Activated naive CD8-positive, alpha-beta T cell treated with anti-CD3 and anti-CD28 coated beads for 36 hours (primary cell): ENCODE measurements around the gene ADCY5. TPM values are rescaled to one million over a fixed set of nuclear protein-coding genes. Genes with fewer than 3 reads are reported as not detected.

ENCODE experiments used
- DNase-seq: peaks from one replicate; pipeline ENCODE4 v3.0.0; 2021
- H3K27ac Mint-ChIP-seq: one replicate; pipeline ENCODE4 v1.8.0; 2022; ENCODE audit warnings: mild to moderate bottlenecking, moderate library complexity, mixed read lengths
- H3K27me3 Mint-ChIP-seq: one replicate; pipeline ENCODE4 v1.8.0; 2022; ENCODE audit warnings: mild to moderate bottlenecking, mixed read lengths
- H3K36me3 Mint-ChIP-seq: one replicate; pipeline ENCODE4 v1.8.0; 2021; ENCODE audit warnings: mild to moderate bottlenecking, mixed read lengths
- H3K4me1 Mint-ChIP-seq: one replicate; pipeline ENCODE4 v1.8.0; 2021; ENCODE audit warnings: mixed read lengths
- H3K4me3 Mint-ChIP-seq: one replicate; pipeline ENCODE4 v1.8.0; 2022; ENCODE audit warnings: mild to moderate bottlenecking, moderate library complexity, mixed read lengths
- H3K9me3 Mint-ChIP-seq: one replicate; pipeline ENCODE4 v1.8.0; 2022; ENCODE audit warnings: mixed read lengths
- total RNA-seq, 2 experiments: library from RNA; stranded (reverse); gene quantifications; one replicate each; pipeline ENCODE4 v1.2.3, GENCODE V29; 2021

Gene ADCY5
- total RNA-seq, 2 experiments from 2014 or later = not detected

DNA sequence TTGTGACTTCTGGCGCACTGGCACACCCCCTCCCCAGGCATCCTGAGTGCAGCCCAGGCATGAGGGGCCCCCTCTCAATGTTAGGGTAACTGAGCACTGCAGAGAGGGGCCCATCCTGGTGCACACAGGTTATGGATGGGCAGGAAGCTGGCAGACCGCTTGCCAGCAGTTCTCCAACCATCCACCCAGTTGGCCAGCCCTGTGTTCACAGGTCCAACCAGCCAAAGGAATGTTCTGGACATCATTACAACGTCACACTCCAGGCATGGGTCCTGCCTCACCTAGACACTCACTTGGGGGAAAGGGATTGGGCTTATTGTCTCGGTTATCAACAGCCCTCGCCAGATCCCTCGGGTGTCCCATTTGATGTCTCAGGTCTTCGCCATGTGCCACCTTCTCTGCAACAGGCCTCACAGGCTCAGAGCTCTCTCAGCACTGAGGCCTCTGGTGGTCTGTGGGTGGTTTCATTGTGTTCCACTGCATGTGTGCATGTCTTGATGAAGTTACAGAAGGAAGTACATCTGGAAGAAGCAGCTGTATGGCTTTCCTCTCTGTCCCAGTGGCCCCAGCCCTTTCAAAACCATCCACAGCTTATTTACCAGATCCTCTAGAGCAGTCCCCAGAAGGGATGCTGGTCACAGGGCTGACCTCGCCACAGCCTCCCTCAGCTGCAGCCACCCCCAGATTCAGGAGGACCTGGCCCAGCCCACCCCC lies 23.7 kb downstream of the ADCY5 start:
- Mint-ChIP-seq H3K27ac (no peak overlapping the region), H3K36me3 (no peaks in the 10 kb centered on the region), H3K4me3 (no peak overlapping the region), H3K4me1 (peaks cover 4% of the 10 kb centered on the region), H3K9me3 (no peaks in the 10 kb centered on the region), H3K27me3 (no peaks in the 10 kb centered on the region)
- no peak for DNase-seq

DNA sequence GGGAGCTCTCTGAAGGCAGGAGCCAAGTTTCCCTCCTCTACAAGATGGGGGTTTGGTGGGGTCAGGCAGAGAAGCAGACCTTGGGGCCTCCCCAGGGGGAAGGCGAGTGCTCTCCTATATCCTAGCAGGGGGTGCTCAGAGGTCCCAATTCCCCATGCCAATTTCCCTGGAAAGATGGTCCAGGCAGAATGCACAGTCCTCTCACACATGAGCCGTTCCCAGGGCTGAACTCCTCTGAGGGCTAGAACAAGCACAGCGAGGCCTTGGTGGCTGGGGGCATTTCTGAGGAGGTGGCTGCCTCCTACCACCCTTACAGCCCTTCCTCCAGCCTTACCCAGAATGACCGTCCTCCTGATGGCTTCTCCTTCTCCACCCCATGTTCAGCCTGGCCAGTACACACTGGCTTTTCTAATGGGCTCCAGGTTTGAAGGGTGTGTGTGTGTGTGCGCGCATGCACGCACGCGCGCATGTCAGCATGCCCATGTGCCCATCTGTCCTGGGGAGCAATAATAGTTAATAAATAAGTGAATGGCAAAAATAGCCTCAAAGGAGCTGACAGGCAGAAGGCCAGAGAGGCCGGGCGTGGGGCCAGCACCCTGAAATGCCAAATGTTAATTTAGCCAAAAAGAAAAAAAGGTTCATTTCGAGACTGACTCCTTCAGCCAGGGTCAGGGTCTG lies 24.4 kb downstream of the ADCY5 start:
- no peaks in the 10 kb centered on the region for H3K27me3 Mint-ChIP-seq
- no peak for DNase-seq
- no peak overlapping the region for H3K4me3 Mint-ChIP-seq
- peaks cover 4% of the 10 kb centered on the region for H3K4me1 Mint-ChIP-seq
- no peaks in the 10 kb centered on the region for H3K9me3 Mint-ChIP-seq
- no peaks in the 10 kb centered on the region for H3K36me3 Mint-ChIP-seq
- H3K27ac Mint-ChIP-seq = no peak overlapping the region

DNA sequence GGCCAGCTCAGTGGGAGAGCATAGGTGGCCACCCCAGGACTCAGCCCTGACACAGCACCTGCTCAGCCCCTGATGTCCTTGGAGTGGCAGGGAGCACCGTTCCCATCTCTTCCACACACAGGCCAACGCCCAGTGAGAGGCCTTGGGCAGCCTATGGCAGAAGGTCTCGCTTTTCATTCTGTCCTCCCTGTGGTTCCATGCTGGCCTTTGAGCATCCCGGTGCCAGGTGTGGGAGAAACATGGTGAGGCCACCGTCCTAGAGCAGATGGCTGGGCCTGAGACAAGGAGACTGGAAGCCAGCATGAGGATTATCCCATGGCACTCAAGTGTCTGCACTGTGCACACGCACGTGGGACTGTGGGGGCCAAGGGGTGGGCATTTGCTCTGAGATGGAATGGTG lies 25.1 kb downstream of the ADCY5 start:
- Mint-ChIP-seq H3K27me3 (no peaks in the 10 kb centered on the region), H3K9me3 (no peaks in the 10 kb centered on the region), H3K4me3 (no peak overlapping the region), H3K4me1 (peaks cover 4% of the 10 kb centered on the region), H3K27ac (no peak overlapping the region), H3K36me3 (no peaks in the 10 kb centered on the region)
- no peak for DNase-seq

DNA sequence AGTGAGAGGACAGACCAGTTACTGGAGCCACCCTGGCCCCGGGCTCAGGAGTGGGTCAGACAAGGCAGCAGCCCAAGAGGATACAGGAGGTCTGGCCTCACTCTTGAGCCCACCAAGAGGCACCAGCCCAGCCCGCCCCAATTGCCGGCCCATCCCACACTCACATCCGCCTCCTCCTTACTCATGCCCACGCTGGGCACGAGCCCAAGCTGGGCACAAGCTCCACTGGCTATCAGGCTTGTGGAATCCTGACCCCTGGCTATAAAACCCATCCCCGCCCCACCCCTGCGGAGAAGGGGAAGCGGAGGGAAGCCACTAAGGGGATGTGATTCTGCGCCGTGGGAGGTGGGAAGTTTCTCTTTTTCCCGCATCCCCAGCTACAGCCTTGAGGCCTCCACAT lies 25.9 kb downstream of the ADCY5 start:
- no peak overlapping the region for H3K4me3 Mint-ChIP-seq
- no peaks in the 10 kb centered on the region for H3K27me3 Mint-ChIP-seq
- peaks cover 4% of the 10 kb centered on the region for H3K4me1 Mint-ChIP-seq
- H3K9me3 Mint-ChIP-seq = no peaks in the 10 kb centered on the region
- no peaks in the 10 kb centered on the region for H3K36me3 Mint-ChIP-seq
- DNase-seq = no peak
- no peak overlapping the region for H3K27ac Mint-ChIP-seq

DNA sequence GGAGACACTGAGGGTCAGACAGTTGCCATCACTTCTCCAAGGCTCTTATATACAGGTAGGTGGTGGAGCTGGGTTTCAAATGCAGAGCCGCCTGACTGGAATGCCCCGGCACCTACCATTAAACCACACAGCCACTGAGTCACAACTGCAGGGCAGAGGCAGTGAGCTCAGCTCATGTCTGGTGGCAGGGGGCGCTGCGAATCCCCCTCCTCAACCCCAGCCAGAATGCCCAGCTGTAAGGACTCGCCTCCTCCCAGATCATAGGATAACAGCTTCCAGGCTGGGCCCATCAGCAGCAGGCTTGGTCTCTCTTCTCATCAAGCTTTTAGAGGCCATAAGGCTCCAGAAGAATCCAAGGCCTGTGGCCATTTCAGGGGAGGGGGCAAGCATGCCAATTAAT lies 26.4 kb downstream of the ADCY5 start:
- Mint-ChIP-seq H3K27ac (no peak overlapping the region), H3K36me3 (no peaks in the 10 kb centered on the region), H3K9me3 (no peaks in the 10 kb centered on the region), H3K27me3 (no peaks in the 10 kb centered on the region), H3K4me1 (peaks cover 4% of the 10 kb centered on the region), H3K4me3 (no peak overlapping the region)
- no peak for DNase-seq

DNA sequence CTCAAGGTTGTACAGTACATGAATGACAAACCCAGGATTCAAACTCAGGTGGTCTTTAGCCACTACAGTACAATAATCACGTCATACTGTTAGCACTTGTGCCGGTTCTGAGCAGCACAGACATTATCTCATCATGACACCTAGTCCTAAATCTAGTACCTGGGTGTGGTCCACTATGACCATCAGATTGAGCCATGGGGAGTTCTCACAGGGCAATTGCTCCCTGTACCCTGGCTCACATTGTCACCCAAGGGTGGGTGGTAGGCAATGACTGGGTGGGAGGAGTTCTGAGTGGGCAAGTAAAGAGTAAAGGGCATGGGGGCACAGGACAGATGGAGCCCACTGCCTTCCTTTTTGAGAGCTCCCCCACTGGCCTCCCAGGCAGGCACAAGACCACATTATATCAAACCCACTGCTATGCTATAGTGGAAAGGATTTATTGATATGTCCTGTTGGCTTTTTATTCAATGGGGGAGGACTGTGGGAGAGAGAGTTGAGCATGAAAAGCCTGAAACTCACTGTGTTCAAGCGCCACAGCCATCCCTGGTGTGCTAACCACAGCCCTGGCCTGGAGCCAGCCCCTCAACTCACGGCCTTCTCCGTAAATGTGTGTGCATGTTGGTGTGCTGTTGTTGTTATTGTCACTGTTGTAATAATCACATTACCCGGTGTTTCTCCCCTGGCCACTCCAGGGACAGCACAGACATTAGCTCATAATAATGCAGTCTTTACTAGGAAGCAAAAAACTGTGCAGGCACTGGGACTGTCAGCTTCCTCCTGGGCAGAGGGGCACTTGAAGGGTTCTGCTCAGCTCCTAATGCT lies 27.3 kb downstream of the ADCY5 start:
- no peak for DNase-seq
- Mint-ChIP-seq H3K4me3 (no peak overlapping the region), H3K36me3 (no peaks in the 10 kb centered on the region)

DNA sequence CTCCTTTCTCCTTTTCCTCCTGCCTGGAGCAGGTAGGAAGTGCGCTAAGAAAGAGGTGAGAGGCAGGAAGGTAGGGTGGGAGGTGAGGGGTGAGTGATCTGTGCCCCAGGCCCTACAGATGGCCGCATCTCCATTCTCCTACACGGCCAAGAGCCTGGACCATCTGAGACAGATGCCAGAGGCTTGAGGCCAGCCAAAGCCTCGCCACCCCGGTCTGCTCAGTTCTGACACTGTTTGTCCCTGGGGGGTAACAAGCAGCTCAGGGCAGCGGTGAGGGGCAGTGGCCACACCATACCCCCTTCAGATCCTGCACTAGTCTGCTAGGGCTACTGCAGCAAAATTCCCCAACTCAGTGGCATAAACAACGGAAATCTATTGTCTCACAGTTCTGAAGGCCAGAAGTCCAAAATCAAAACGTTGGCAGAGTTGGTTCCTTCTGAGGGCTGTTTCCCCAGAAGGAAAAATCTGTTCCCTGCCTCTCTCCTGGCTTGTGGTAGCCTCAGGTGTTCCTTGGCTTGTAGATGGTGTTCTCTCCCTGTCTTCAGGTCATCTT lies 28.4 kb downstream of the ADCY5 start:
- H3K36me3 Mint-ChIP-seq = no peaks in the 10 kb centered on the region
- H3K27ac Mint-ChIP-seq = no peak overlapping the region
- no peak overlapping the region for H3K4me3 Mint-ChIP-seq
- DNase-seq = no peak
- peaks cover 4% of the 10 kb centered on the region for H3K4me1 Mint-ChIP-seq
- no peaks in the 10 kb centered on the region for H3K27me3 Mint-ChIP-seq
- no peaks in the 10 kb centered on the region for H3K9me3 Mint-ChIP-seq

More for the DNA sequence above, 27.3 kb downstream of the ADCY5 start:
- Mint-ChIP-seq H3K27me3 (no peaks in the 10 kb centered on the region), H3K9me3 (no peaks in the 10 kb centered on the region), H3K4me1 (peaks cover 4% of the 10 kb centered on the region), H3K27ac (no peak overlapping the region)

DNA sequence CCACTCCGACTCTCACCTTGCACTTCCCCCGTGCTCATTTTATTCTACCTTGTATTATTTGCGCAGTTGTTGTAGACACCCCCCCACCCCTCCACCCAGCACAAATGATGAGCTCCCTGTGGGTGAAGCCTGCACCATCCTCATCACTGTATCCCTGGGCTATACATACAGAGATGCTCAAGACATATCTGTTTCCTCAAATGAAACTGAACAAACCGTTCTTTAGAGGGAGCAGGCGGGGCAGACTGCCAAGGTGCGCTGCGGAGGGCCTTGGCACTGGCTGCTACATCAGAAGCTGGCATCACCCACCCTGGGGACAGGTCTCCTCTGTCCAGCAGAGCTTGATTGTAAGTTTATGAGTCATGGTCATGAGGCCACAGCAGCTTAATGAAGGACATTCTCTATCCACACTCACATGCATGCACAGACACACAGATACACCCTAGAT lies 29.0 kb downstream of the ADCY5 start:
- no peak overlapping the region for H3K27ac Mint-ChIP-seq

DNA sequence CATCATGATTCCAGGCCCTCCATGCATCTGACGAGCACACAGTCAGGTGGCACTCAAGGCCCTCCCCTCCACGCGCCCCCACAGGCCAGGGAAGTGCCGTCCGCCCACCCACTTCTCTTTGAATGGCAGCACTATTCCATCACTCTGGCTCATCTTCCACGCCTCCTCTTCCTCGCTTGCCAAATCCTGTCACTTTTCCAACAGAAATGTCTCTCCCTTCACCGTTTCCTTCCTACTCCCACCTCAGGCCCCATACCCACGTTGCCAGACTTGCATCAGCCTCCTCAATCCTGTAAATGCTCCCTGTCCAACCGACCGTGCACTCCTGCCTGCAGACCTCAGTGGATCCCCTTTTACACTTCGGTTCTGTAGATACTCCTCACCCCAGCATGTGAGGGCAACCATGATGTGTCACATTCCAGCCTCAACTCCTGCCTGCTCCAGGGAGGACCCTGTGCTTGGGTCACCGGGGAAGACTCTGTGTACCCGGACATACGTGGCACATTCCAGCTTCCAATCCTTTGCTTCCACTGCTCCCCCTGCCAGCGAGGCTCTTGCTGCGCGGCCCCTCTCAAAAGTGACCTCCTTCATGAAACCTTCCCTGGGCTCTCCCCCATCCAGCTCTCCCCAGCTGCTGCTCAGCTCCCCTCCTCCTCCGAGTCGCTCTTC lies 29.6 kb downstream of the ADCY5 start:
- no peak overlapping the region for H3K4me3 Mint-ChIP-seq
- H3K9me3 Mint-ChIP-seq = no peaks in the 10 kb centered on the region
- H3K27me3 Mint-ChIP-seq = no peaks in the 10 kb centered on the region
- H3K4me1 Mint-ChIP-seq = peaks cover 4% of the 10 kb centered on the region
- H3K36me3 Mint-ChIP-seq = no peaks in the 10 kb centered on the region
- no peak for DNase-seq
- no peak overlapping the region for H3K27ac Mint-ChIP-seq

More for the DNA sequence above, 29.0 kb downstream of the ADCY5 start:
- no peak overlapping the region for H3K4me3 Mint-ChIP-seq
- no peaks in the 10 kb centered on the region for H3K27me3 Mint-ChIP-seq
- no peak for DNase-seq
- H3K9me3 Mint-ChIP-seq = no peaks in the 10 kb centered on the region
- peaks cover 4% of the 10 kb centered on the region for H3K4me1 Mint-ChIP-seq
- no peaks in the 10 kb centered on the region for H3K36me3 Mint-ChIP-seq

DNA sequence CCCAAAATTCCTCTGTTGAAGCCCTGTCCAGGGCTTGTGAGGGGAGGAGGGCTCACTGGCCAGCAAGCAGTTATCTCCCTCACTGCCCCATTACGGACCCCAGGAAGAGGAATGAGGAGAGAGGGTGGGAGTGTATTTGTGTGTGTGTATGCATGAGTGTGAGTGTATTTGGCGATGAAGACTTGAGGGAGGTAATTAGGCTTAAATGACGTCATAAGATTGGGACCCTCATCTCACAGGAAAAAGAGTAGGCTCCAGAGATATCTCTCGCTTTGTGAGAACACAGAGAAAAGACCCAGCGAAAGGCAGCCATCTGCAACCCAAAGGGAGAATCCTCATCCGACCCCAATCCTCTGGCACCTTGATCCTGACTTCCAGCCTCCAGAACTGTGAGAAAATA lies 32.2 kb downstream of the ADCY5 start:
- no peaks in the 10 kb centered on the region for H3K4me1 Mint-ChIP-seq
- H3K27me3 Mint-ChIP-seq = no peaks in the 10 kb centered on the region
- no peaks in the 10 kb centered on the region for H3K36me3 Mint-ChIP-seq
- no peaks in the 10 kb centered on the region for H3K9me3 Mint-ChIP-seq
- DNase-seq = no peak
- H3K27ac Mint-ChIP-seq = no peak overlapping the region
- no peak overlapping the region for H3K4me3 Mint-ChIP-seq

DNA sequence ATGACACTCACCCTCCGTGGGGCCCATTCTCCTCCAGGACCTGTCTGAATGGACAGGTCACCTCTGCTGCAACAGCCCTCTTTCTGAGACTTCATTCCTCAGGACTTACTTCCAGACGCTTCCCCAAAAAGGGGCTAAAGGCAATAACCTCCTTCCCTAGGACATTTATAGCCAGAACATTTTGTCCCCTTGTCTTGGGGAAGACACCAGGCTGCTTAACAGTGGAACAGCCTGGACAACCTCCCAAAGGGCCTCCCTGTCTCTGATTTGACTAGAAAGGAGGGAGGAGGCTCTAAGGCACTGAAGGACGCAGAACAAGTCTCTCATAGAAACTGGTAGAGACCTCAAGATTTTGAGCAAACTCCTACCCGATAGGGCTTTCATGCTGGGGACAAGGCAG lies 32.7 kb downstream of the ADCY5 start:
- Mint-ChIP-seq H3K4me1 (no peaks in the 10 kb centered on the region), H3K27ac (no peak overlapping the region), H3K9me3 (no peaks in the 10 kb centered on the region), H3K4me3 (no peak overlapping the region), H3K27me3 (no peaks in the 10 kb centered on the region), H3K36me3 (no peaks in the 10 kb centered on the region)
- DNase-seq = no peak

DNA sequence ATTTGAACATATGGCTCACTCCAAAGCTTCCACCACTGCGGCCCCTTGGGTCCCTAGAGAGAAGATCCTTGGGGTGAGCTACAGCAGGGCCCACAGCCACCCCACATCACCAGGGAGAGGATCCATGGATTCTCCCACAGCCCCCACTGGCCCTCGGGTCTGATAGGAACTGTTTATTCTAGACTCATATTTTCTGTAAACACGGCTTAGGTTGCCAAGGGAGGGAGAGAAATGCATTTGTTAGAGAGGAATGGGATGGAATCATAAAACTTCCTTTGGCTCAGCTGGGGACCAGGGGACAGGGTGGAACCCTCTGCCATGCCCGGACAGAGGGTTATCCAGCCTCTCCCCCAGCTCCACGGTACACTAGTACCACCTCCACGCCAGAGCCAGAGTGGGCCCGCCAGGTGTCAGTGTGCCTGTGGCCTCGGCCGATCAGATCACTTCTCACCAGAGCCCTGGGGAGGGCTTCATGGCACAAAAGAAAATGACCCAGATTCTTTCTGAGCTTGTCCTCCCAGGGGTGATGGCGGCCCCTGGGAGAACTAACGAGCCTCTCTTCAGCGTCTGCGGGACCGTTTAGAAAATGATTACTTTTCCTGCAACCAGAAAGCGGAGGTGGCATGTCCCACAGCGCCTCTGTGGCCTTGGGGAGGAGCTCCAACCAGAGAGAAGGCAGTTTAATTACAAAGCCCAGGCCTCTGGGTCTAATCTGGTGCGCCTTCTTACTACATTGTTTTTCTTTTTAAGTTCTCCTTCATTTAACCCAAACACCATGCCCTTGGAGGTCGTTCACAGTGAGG lies 33.7 kb downstream of the ADCY5 start:
- no peak for DNase-seq
- no peak overlapping the region for H3K4me3 Mint-ChIP-seq
- no peaks in the 10 kb centered on the region for H3K4me1 Mint-ChIP-seq

DNA sequence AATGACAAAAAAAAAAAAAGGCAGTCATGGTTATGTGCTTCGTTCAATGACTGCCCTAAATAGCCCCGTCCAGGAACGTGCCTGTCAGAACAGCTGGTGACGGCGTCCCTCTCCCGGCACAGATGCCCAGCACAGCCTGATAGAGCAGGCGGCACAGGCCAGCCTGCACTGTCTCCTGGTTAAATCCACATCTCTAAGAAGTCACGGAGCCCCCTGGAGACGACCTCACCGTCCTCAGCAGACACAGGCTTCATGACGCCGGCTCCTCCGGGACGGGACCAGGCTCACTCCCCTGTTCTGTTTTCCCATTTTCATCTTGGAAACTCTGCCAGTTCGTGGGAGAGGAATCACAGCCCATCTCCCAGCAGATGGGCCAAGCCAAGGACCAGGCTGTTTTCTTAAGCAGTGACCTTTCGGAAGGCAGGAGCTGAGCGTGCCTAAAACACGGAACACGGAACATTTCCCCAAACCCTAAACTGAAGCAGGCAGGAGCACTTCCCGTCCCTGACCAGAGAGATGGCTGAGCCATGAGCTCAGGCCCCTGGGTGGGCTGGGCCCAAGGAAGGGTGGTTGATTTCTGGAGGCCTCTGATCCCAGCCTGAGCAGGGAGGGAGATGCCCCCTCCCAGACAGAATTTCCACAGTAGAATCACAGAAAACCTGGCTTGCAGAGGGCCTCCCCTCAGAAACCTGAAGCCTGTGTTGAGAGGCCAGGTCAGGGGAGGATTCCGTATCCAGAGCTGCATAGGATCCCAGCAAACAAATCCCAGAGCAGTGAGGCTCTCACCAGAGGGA lies 35.9 kb downstream of the ADCY5 start:
- no peak for DNase-seq
- Mint-ChIP-seq H3K27me3 (no peaks in the 10 kb centered on the region), H3K4me1 (no peaks in the 10 kb centered on the region), H3K4me3 (no peak overlapping the region), H3K27ac (no peak overlapping the region), H3K9me3 (no peaks in the 10 kb centered on the region), H3K36me3 (no peaks in the 10 kb centered on the region)

More for the DNA sequence above, 33.7 kb downstream of the ADCY5 start:
- H3K36me3 Mint-ChIP-seq = no peaks in the 10 kb centered on the region
- no peaks in the 10 kb centered on the region for H3K9me3 Mint-ChIP-seq
- no peak overlapping the region for H3K27ac Mint-ChIP-seq
- no peaks in the 10 kb centered on the region for H3K27me3 Mint-ChIP-seq
